ENCODE results near the gene TMEM244. TPM values are rescaled to one million over a fixed set of nuclear protein-coding genes. Genes with fewer than 3 reads are reported as not detected.

Gene TMEM244
- total and polyA plus RNA-seq, 2 donors, result not detected

GRCh38 chr6:129874837-129875236 is 13.7 kb upstream of the TMEM244 start:
- Histone ChIP-seq H3K36me3 (ENCODE audit: control insufficient read depth in 2 of 2, insufficient read depth in 2 of 2, low read length in 1 of 2) (no peaks in the 10 kb centered on the region), H3K27me3 (ENCODE audit: control insufficient read depth in 2 of 2, insufficient read depth in 1 of 2, low read length in 1 of 2) (no peaks in the 10 kb centered on the region), H3K27ac (ENCODE audit: low read depth in 1 of 2, low read length in 1 of 2) (no peak overlapping the region), H3K4me1 (ENCODE audit: control insufficient read depth in 2 of 2, insufficient read depth in 2 of 2, low read length in 2 of 2) (no peaks in the 10 kb centered on the region), H3K4me3 (ENCODE audit: low read length in 2 of 2) (no peak overlapping the region), H3K9me3 (ENCODE audit: control insufficient read depth in 2 of 2, insufficient read depth in 1 of 2, low read length in 1 of 2) (no peaks in the 10 kb centered on the region)
- no peak for DNase-seq (ENCODE audit: low read depth in 6 of 9, low spot score in 9 of 9)

- Histone ChIP-seq H3K4me1 (ENCODE audit: control insufficient read depth in 2 of 2, insufficient read depth in 2 of 2, low read length in 2 of 2) (no peaks in the 10 kb centered on the region), H3K4me3 (ENCODE audit: low read length in 2 of 2) (no peak overlapping the region), H3K27me3 (ENCODE audit: control insufficient read depth in 2 of 2, insufficient read depth in 1 of 2, low read length in 1 of 2) (no peaks in the 10 kb centered on the region), H3K36me3 (ENCODE audit: control insufficient read depth in 2 of 2, insufficient read depth in 2 of 2, low read length in 1 of 2) (no peaks in the 10 kb centered on the region), H3K27ac (ENCODE audit: low read depth in 1 of 2, low read length in 1 of 2) (no peak overlapping the region), H3K9me3 (ENCODE audit: control insufficient read depth in 2 of 2, insufficient read depth in 1 of 2, low read length in 1 of 2) (no peaks in the 10 kb centered on the region)
- 70% methylated on average over 2 of the region's 2 CpGs for WGBS
- no peak for DNase-seq (ENCODE audit: low read depth in 6 of 9, low spot score in 9 of 9)
Measured at GRCh38 chr6:129872586-129872985, 11.5 kb upstream of the TMEM244 start.

GRCh38 chr6:129871221-129871620 is 10.1 kb upstream of the TMEM244 start:
- no peaks in the 10 kb centered on the region for H3K27me3 ChIP-seq (ENCODE audit: control insufficient read depth in 2 of 2, insufficient read depth in 1 of 2, low read length in 1 of 2)
- no peaks in the 10 kb centered on the region for H3K9me3 ChIP-seq (ENCODE audit: control insufficient read depth in 2 of 2, insufficient read depth in 1 of 2, low read length in 1 of 2)
- no peaks in the 10 kb centered on the region for H3K4me1 ChIP-seq (ENCODE audit: control insufficient read depth in 2 of 2, insufficient read depth in 2 of 2, low read length in 2 of 2)
- DNase-seq (ENCODE audit: low read depth in 6 of 9, low spot score in 9 of 9), result no peak
- no peak overlapping the region for H3K4me3 ChIP-seq (ENCODE audit: low read length in 2 of 2)
- no peaks in the 10 kb centered on the region for H3K36me3 ChIP-seq (ENCODE audit: control insufficient read depth in 2 of 2, insufficient read depth in 2 of 2, low read length in 1 of 2)
- WGBS, result 85% methylated on average over 3 of the region's 3 CpGs
- H3K27ac ChIP-seq (ENCODE audit: low read depth in 1 of 2, low read length in 1 of 2), result no peak overlapping the region

GRCh38 chr6:129867403-129867802 is 6.3 kb upstream of the TMEM244 start:
- Histone ChIP-seq H3K4me3 (ENCODE audit: low read length in 2 of 2) (no peak overlapping the region), H3K4me1 (ENCODE audit: control insufficient read depth in 2 of 2, insufficient read depth in 2 of 2, low read length in 2 of 2) (no peaks in the 10 kb centered on the region), H3K36me3 (ENCODE audit: control insufficient read depth in 2 of 2, insufficient read depth in 2 of 2, low read length in 1 of 2) (no peaks in the 10 kb centered on the region), H3K27ac (ENCODE audit: low read depth in 1 of 2, low read length in 1 of 2) (no peak overlapping the region), H3K9me3 (ENCODE audit: control insufficient read depth in 2 of 2, insufficient read depth in 1 of 2, low read length in 1 of 2) (no peaks in the 10 kb centered on the region), H3K27me3 (ENCODE audit: control insufficient read depth in 2 of 2, insufficient read depth in 1 of 2, low read length in 1 of 2) (no peaks in the 10 kb centered on the region)
- DNase-seq (ENCODE audit: low read depth in 6 of 9, low spot score in 9 of 9), result no peak

- Histone ChIP-seq H3K27me3 (ENCODE audit: control insufficient read depth in 2 of 2, insufficient read depth in 1 of 2, low read length in 1 of 2) (no peaks in the 10 kb centered on the region), H3K4me1 (ENCODE audit: control insufficient read depth in 2 of 2, insufficient read depth in 2 of 2, low read length in 2 of 2) (no peaks in the 10 kb centered on the region), H3K36me3 (ENCODE audit: control insufficient read depth in 2 of 2, insufficient read depth in 2 of 2, low read length in 1 of 2) (no peaks in the 10 kb centered on the region), H3K4me3 (ENCODE audit: low read length in 2 of 2) (no peak overlapping the region), H3K27ac (ENCODE audit: low read depth in 1 of 2, low read length in 1 of 2) (no peak overlapping the region), H3K9me3 (ENCODE audit: control insufficient read depth in 2 of 2, insufficient read depth in 1 of 2, low read length in 1 of 2) (no peaks in the 10 kb centered on the region)
- DNase-seq (ENCODE audit: low read depth in 6 of 9, low spot score in 9 of 9), result no peak
- WGBS, result 97% methylated on average over 2 of the region's 2 CpGs
Measured at GRCh38 chr6:129866688-129867087, 5.6 kb upstream of the TMEM244 start.

GRCh38 chr6:129866256-129866655 is 5.1 kb upstream of the TMEM244 start:
- Histone ChIP-seq H3K9me3 (ENCODE audit: control insufficient read depth in 2 of 2, insufficient read depth in 1 of 2, low read length in 1 of 2) (no peaks in the 10 kb centered on the region), H3K36me3 (ENCODE audit: control insufficient read depth in 2 of 2, insufficient read depth in 2 of 2, low read length in 1 of 2) (no peaks in the 10 kb centered on the region), H3K4me3 (ENCODE audit: low read length in 2 of 2) (no peak overlapping the region), H3K27me3 (ENCODE audit: control insufficient read depth in 2 of 2, insufficient read depth in 1 of 2, low read length in 1 of 2) (no peaks in the 10 kb centered on the region), H3K27ac (ENCODE audit: low read depth in 1 of 2, low read length in 1 of 2) (no peak overlapping the region), H3K4me1 (ENCODE audit: control insufficient read depth in 2 of 2, insufficient read depth in 2 of 2, low read length in 2 of 2) (peaks cover 0 to 2% of the 10 kb centered on the region in 2 donors)
- 99% methylated on average over 1 of the region's 1 CpG for WGBS
- no peak for DNase-seq (ENCODE audit: low read depth in 6 of 9, low spot score in 9 of 9)

- Histone ChIP-seq H3K27ac (ENCODE audit: low read depth in 1 of 2, low read length in 1 of 2) (no peak overlapping the region), H3K4me3 (ENCODE audit: low read length in 2 of 2) (no peak overlapping the region), H3K4me1 (ENCODE audit: control insufficient read depth in 2 of 2, insufficient read depth in 2 of 2, low read length in 2 of 2) (peaks cover 3 to 5% of the 10 kb centered on the region in 2 donors), H3K36me3 (ENCODE audit: control insufficient read depth in 2 of 2, insufficient read depth in 2 of 2, low read length in 1 of 2) (no peaks in the 10 kb centered on the region), H3K9me3 (ENCODE audit: control insufficient read depth in 2 of 2, insufficient read depth in 1 of 2, low read length in 1 of 2) (no peaks in the 10 kb centered on the region), H3K27me3 (ENCODE audit: control insufficient read depth in 2 of 2, insufficient read depth in 1 of 2, low read length in 1 of 2) (no peaks in the 10 kb centered on the region)
- 96% methylated on average over 4 of the region's 4 CpGs for WGBS
- no peak for DNase-seq (ENCODE audit: low read depth in 6 of 9, low spot score in 9 of 9)
Measured at GRCh38 chr6:129865013-129865412, 3.9 kb upstream of the TMEM244 start.

- no peaks in the 10 kb centered on the region for H3K9me3 ChIP-seq (ENCODE audit: control insufficient read depth in 2 of 2, insufficient read depth in 1 of 2, low read length in 1 of 2)
- DNase-seq (ENCODE audit: low read depth in 6 of 9, low spot score in 9 of 9), result no peak
- H3K27ac ChIP-seq (ENCODE audit: low read depth in 1 of 2, low read length in 1 of 2), result no peak overlapping the region
- peaks cover 3 to 7% of the 10 kb centered on the region in 2 donors for H3K4me1 ChIP-seq (ENCODE audit: control insufficient read depth in 2 of 2, insufficient read depth in 2 of 2, low read length in 2 of 2)
- WGBS, result 97% methylated on average over 6 of the region's 6 CpGs
- H3K36me3 ChIP-seq (ENCODE audit: control insufficient read depth in 2 of 2, insufficient read depth in 2 of 2, low read length in 1 of 2), result no peaks in the 10 kb centered on the region
- H3K27me3 ChIP-seq (ENCODE audit: control insufficient read depth in 2 of 2, insufficient read depth in 1 of 2, low read length in 1 of 2), result no peaks in the 10 kb centered on the region
- no peak overlapping the region for H3K4me3 ChIP-seq (ENCODE audit: low read length in 2 of 2)
Measured at GRCh38 chr6:129863664-129864063, 2.5 kb upstream of the TMEM244 start.

GRCh38 chr6:129859524-129859923 is 1.6 kb downstream of the TMEM244 start:
- H3K9me3 ChIP-seq (ENCODE audit: control insufficient read depth in 2 of 2, insufficient read depth in 1 of 2, low read length in 1 of 2), result no peaks in the 10 kb centered on the region
- H3K27me3 ChIP-seq (ENCODE audit: control insufficient read depth in 2 of 2, insufficient read depth in 1 of 2, low read length in 1 of 2), result no peaks in the 10 kb centered on the region
- DNase-seq (ENCODE audit: low read depth in 6 of 9, low spot score in 9 of 9), result no peak
- WGBS, result 96% methylated on average over 2 of the region's 2 CpGs
- no peaks in the 10 kb centered on the region for H3K36me3 ChIP-seq (ENCODE audit: control insufficient read depth in 2 of 2, insufficient read depth in 2 of 2, low read length in 1 of 2)
- no peak overlapping the region for H3K27ac ChIP-seq (ENCODE audit: low read depth in 1 of 2, low read length in 1 of 2)
- peaks cover 3 to 7% of the 10 kb centered on the region in 2 donors for H3K4me1 ChIP-seq (ENCODE audit: control insufficient read depth in 2 of 2, insufficient read depth in 2 of 2, low read length in 2 of 2)
- no peak overlapping the region for H3K4me3 ChIP-seq (ENCODE audit: low read length in 2 of 2)

GRCh38 chr6:129857838-129858237 is 3.3 kb downstream of the TMEM244 start:
- no peaks in the 10 kb centered on the region for H3K9me3 ChIP-seq (ENCODE audit: control insufficient read depth in 2 of 2, insufficient read depth in 1 of 2, low read length in 1 of 2)
- peaks cover 3 to 7% of the 10 kb centered on the region in 2 donors for H3K4me1 ChIP-seq (ENCODE audit: control insufficient read depth in 2 of 2, insufficient read depth in 2 of 2, low read length in 2 of 2)
- no peaks in the 10 kb centered on the region for H3K36me3 ChIP-seq (ENCODE audit: control insufficient read depth in 2 of 2, insufficient read depth in 2 of 2, low read length in 1 of 2)
- 73% methylated on average over 4 of the region's 4 CpGs for WGBS
- no peak overlapping the region for H3K4me3 ChIP-seq (ENCODE audit: low read length in 2 of 2)
- DNase-seq (ENCODE audit: low read depth in 6 of 9, low spot score in 9 of 9), result no peak
- H3K27me3 ChIP-seq (ENCODE audit: control insufficient read depth in 2 of 2, insufficient read depth in 1 of 2, low read length in 1 of 2), result no peaks in the 10 kb centered on the region
- no peak overlapping the region for H3K27ac ChIP-seq (ENCODE audit: low read depth in 1 of 2, low read length in 1 of 2)

All from thymus (tissue), 11 donors.